ENCODE measurements around the gene LBH.

LBH gene

GRCh38 chr2:30235859-30236535 lies 4.7 kb downstream of the LBH start:
- no peak for DNase-seq

GRCh38 chr2:30236591-30237238 lies 5.4 kb downstream of the LBH start:
- no peak for DNase-seq

GRCh38 chr2:30237239-30237965 lies 6.1 kb downstream of the LBH start:
- no peak for DNase-seq

- DNase-seq = no peak
These were observed 6.8 kb downstream of the LBH start for GRCh38 chr2:30237966-30238800.

- peak; percentile 21 to 24 for DNase-seq
These were observed 8.1 kb downstream of the LBH start for GRCh38 chr2:30239308-30239985.

- DNase-seq = no peak
These were observed 8.8 kb downstream of the LBH start for GRCh38 chr2:30239986-30240752.

- no peak for DNase-seq
These were observed 11.9 kb downstream of the LBH start for GRCh38 chr2:30243231-30243630.

- no peak for DNase-seq
These were observed 14.0 kb downstream of the LBH start for GRCh38 chr2:30245364-30245763.

- no peak for DNase-seq
These were observed 17.5 kb downstream of the LBH start for GRCh38 chr2:30248791-30249190.

- no peak for DNase-seq
These were observed 18.0 kb downstream of the LBH start for GRCh38 chr2:30249354-30249753.

- DNase-seq = no peak
These were observed 19.1 kb downstream of the LBH start for GRCh38 chr2:30250421-30250820.

- no peak for DNase-seq
These were observed 21.7 kb downstream of the LBH start for GRCh38 chr2:30252723-30253701.

GRCh38 chr2:30253873-30254684 lies 22.7 kb downstream of the LBH start:
- DNase-seq = no peak

GRCh38 chr2:30254685-30255001 lies 23.3 kb downstream of the LBH start:
- no peak for DNase-seq

- DNase-seq = no peak
These were observed 23.7 kb downstream of the LBH start for GRCh38 chr2:30255026-30255425.

GRCh38 chr2:30255466-30256408 lies 24.4 kb downstream of the LBH start:
- peak in 1 of 2 experiments; percentile 10 for DNase-seq

GRCh38 chr2:30257266-30258214 lies 26.2 kb downstream of the LBH start:
- DNase-seq = no peak

All from NCI-H187 (cell line).